ENCODE measurements around the gene ZNF492. TPM values are rescaled to one million over a fixed set of nuclear protein-coding genes. Genes with fewer than 3 reads are reported as not detected.
"Not testable (repeated sequence)": the region's sequence is repeated elsewhere in the genome, so short reads cannot be mapped to it uniquely, and the experiment has no call there.

ZNF492 gene
- total RNA-seq (2014; rRNA removed; shearing (Covaris generic)) = 0.13 and 0.65 TPM in 2 replicates
- 0.20 and 0.25 TPM in 2 replicates for polyA plus RNA-seq (2016; fragmentation: Nextera tagmentation; extraction: Ambion mirVana)

DNA sequence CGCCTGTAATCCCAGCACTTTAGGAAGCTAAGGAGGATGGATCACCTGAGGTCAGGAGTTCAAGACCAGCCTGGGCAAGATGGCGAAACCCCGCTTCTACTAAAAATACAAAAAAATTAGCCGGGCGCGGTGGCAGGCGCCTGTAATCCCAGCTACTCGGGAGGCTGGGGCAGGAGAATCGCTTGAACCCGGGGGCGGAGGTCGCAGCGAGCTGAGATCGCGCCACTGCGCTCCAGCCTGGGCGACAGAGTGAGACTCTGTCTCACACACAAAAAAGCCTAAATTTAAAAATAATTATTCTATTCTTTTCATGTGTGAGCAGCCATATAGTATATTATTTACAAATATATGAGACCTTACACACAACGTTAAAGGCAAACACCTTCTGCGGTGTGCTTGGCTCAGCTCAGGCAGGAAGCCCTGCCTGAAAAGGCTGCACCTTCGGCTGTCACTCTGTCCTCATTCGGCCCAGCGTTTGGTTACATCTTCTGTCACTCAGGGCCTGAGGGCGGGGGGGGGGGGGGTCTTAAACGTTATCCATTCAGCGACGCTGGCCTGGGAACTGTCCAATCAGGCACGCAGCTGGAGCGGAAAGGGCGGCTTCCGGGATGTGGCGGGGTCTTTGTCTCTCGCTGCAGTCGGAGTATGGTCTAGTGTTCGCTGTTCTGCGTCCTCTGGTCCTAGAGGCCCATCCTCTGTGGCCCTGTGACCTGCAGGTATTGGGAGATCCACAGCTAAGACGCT is at the start of gene ZNF492:
Gene ZNF492, plus strand, starts transcription at position 619 of the 744 bp plus-strand sequence. CDS start 19,076 bp downstream, outside the sequence.
- H3F3A ChIP-seq (ENCODE audit: insufficient read depth); H3K4me1 ChIP-seq (ENCODE audit: insufficient read depth); H3K9me2 ChIP-seq (ENCODE audit: insufficient read depth); H4K20me1 ChIP-seq (ENCODE audit: insufficient read depth); H3K9me3 ChIP-seq (ENCODE audit: low read depth); H3K79me2 ChIP-seq (ENCODE audit: insufficient read depth); H3K27me3 ChIP-seq (replicated peaks; ENCODE audit: insufficient read depth); in situ Hi-C loops (cut with MboI); H3K36me3 ChIP-seq (ENCODE audit: low read depth): not testable (repeated sequence)
- 3% methylated on average over 31 to 36 of the region's 36 CpGs for WGBS, 2 experiments (ENCODE audit: low coverage in 1 of 2, low lambda C conversion rate in 2 of 2, missing lambda C conversion rate in 2 of 2)
- peak within 1 kb of the TSS; percentile 84 for H3K9ac ChIP-seq
- peak; percentile 96 for DNase-seq
- H3K4me2 ChIP-seq (ENCODE audit: unreplicated experiment) = peak within 1 kb of the TSS; percentile 99
- H3K27ac ChIP-seq = 0 out of 2 replicates have a peak within 1 kb of the TSS, but pooled peaks have one; percentile 19
- H3K4me3 ChIP-seq = peak within 1 kb of the TSS; percentile 96
- peak within 1 kb of the TSS; percentile 100 for H2AFZ ChIP-seq

DNA sequence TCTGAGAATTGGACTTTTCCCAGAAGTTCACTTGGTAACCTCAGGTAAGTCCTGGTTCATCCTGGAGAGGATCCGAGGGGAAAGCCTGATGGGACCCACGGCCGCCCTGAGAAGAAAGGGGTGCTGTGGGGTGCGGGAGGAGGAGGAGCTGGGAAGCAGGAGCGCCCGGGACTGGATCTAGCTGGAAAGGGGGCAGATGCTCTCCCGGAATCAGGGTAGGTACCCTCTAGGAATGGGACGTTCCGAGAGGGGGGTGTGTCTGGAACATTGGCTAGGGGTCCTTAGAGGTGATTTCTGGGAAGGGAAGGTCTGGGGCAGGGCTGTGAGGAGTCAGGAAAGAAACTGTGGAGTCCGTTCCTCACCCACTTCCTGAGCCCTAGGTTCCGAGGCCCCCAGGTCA is 38.7 kb upstream of the ZNF492 start:
- no peaks in the 10 kb centered on the region for H3K9me3 ChIP-seq (ENCODE audit: low read depth)
- 23% methylated on average over 11 of the region's 11 CpGs for WGBS, 2 experiments (ENCODE audit: low coverage in 1 of 2, low lambda C conversion rate in 2 of 2, missing lambda C conversion rate in 2 of 2)
- no peak overlapping the region for H3K4me3 ChIP-seq
- no peak for DNase-seq
- no peaks in the 10 kb centered on the region for H3K9me2 ChIP-seq (ENCODE audit: insufficient read depth)
- H2AFZ ChIP-seq = no peak overlapping the region
- no peak overlapping the region for H3K9ac ChIP-seq
- TF ChIP-seq EZH2 (IDR thresholded peaks at IDR 0.05; ENCODE audit: insufficient read depth, poor library complexity, severe bottlenecking) = no peak
- H3K36me3 ChIP-seq (ENCODE audit: low read depth) = no peaks in the 10 kb centered on the region
- H3K27me3 ChIP-seq (replicated peaks; ENCODE audit: insufficient read depth) = no peaks in the 10 kb centered on the region
- no peak overlapping the region for H3K27ac ChIP-seq
- H3K4me2 ChIP-seq (ENCODE audit: unreplicated experiment) = no peak overlapping the region
- H3F3A ChIP-seq (ENCODE audit: insufficient read depth) = no peaks in the 10 kb centered on the region
- H3K79me2 ChIP-seq (ENCODE audit: insufficient read depth) = no peaks in the 10 kb centered on the region
- no peaks in the 10 kb centered on the region for H3K4me1 ChIP-seq (ENCODE audit: insufficient read depth)
- H4K20me1 ChIP-seq (ENCODE audit: insufficient read depth) = no peaks in the 10 kb centered on the region
- in situ Hi-C loops (cut with MboI) = no loop called here

GRCh38 chr19:22595918-22596341 is 38.2 kb upstream of the ZNF492 start:
- H3K9me2 ChIP-seq (ENCODE audit: insufficient read depth) = no peaks in the 10 kb centered on the region

GRCh38 chr19:22600690-22601648 is 33.2 kb upstream of the ZNF492 start:
- Histone ChIP-seq H3K36me3 (ENCODE audit: low read depth) (no peaks in the 10 kb centered on the region), H3K4me1 (ENCODE audit: insufficient read depth) (no peaks in the 10 kb centered on the region), H3K79me2 (ENCODE audit: insufficient read depth) (no peaks in the 10 kb centered on the region), H3K27ac (no peak overlapping the region), H3K9me3 (ENCODE audit: low read depth) (no peaks in the 10 kb centered on the region), H3K27me3 (replicated peaks; ENCODE audit: insufficient read depth) (no peaks in the 10 kb centered on the region), H3K9me2 (ENCODE audit: insufficient read depth) (no peaks in the 10 kb centered on the region), H3K4me3 (no peak overlapping the region), H3K4me2 (ENCODE audit: unreplicated experiment) (no peak overlapping the region), H3F3A (ENCODE audit: insufficient read depth) (no peaks in the 10 kb centered on the region), H2AFZ (no peak overlapping the region), H3K9ac (no peak overlapping the region), H4K20me1 (ENCODE audit: insufficient read depth) (no peaks in the 10 kb centered on the region)
- DNase-seq = no peak
- in situ Hi-C loops (cut with MboI) = no loop called here
- WGBS, 2 experiments (ENCODE audit: low coverage in 1 of 2, low lambda C conversion rate in 2 of 2, missing lambda C conversion rate in 2 of 2) = 42 to 45% methylated on average over 18 of the region's 18 CpGs
- TF ChIP-seq EZH2phosphoT487 (IDR thresholded peaks at IDR 0.05; ENCODE audit: insufficient read depth, low read depth) = no peak
- TF ChIP-seq EZH2 (IDR thresholded peaks at IDR 0.05; ENCODE audit: insufficient read depth, poor library complexity, severe bottlenecking) = no peak

More at GRCh38 chr19:22595918-22596341, 38.2 kb upstream of the ZNF492 start:
- Histone ChIP-seq H3K27ac (no peak overlapping the region), H3K4me1 (ENCODE audit: insufficient read depth) (no peaks in the 10 kb centered on the region), H3K27me3 (replicated peaks; ENCODE audit: insufficient read depth) (no peaks in the 10 kb centered on the region), H3K9me3 (ENCODE audit: low read depth) (no peaks in the 10 kb centered on the region), H3F3A (ENCODE audit: insufficient read depth) (no peaks in the 10 kb centered on the region), H3K4me3 (no peak overlapping the region), H2AFZ (no peak overlapping the region), H3K4me2 (ENCODE audit: unreplicated experiment) (no peak overlapping the region), H3K79me2 (ENCODE audit: insufficient read depth) (no peaks in the 10 kb centered on the region), H4K20me1 (ENCODE audit: insufficient read depth) (no peaks in the 10 kb centered on the region), H3K9ac (no peak overlapping the region), H3K36me3 (ENCODE audit: low read depth) (no peaks in the 10 kb centered on the region)
- in situ Hi-C loops (cut with MboI) = no loop called here
- TF ChIP-seq EZH2phosphoT487 (IDR thresholded peaks at IDR 0.05; ENCODE audit: insufficient read depth, low read depth) (no peak), EZH2 (IDR thresholded peaks at IDR 0.05; ENCODE audit: insufficient read depth, poor library complexity, severe bottlenecking) (no peak)
- WGBS, 2 experiments (ENCODE audit: low coverage in 1 of 2, low lambda C conversion rate in 2 of 2, missing lambda C conversion rate in 2 of 2) = 16 to 36% methylated on average over 10 to 24 of the region's 24 CpGs
- no peak for DNase-seq

Data from GM23248 (cell line).